NCI-H524 treated with DMSO at 0.1 percent for 48 hours (cell line): ENCODE measurements around the gene IRX2.

ENCODE experiments used
- DNase-seq: peaks from one replicate; lab custom pipeline; 2025; lab: John Stamatoyannopoulos, UW

The IRX2 gene

DNA sequence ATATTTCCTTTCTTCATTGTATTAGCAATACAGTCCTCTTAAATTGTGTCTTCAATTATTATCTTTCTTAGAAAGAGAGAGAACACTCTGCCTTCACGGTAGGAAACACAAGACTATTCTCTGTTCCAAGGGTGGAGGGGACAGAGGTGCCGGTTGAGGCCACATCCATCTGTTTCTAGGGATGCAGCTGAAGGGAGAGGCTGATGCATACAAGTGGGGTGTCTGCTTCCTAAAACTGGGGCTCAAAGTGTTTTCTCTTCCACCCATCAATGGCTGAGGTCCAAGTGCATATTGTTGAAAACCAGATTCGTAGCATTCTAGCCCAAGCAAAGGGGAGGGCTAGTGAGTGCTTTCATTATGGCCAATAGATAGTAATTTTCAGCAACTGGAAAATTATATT lies 9.5 kb downstream of the IRX2 start:
- DNase-seq = no peak

DNA sequence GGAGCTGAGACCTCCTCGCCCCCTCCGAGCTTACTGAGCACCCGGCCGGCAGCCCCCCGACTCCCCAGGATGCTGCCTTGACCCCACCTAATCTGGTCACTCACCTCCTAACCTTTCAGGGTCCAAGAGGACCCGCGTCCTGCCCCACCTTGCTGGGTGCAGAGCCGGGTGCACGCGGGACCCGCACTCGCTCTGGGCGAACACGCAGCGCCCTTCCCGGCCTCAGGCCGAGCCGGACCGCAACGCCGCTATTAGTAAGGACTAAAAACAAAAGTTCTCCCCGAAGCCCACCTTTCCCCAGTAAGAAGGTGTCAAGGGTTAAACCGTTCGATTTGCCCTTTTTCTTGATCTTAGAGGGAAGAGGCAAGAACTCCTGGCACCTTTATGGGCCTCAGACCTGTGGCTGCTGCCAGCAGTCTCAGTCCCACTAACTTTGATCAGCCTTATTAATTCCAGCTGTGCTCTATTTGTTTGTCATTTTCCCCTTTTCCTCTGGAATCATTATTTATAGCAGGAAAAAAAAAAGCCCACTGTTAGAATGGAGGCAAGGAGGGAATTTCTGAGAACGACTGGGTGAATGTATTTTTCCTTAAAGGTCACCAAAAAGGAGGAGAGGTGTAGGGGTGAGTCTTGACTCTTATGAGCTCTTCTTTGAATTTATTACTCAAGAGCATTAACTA lies 10.5 kb downstream of the IRX2 start:
- DNase-seq = no peak

DNA sequence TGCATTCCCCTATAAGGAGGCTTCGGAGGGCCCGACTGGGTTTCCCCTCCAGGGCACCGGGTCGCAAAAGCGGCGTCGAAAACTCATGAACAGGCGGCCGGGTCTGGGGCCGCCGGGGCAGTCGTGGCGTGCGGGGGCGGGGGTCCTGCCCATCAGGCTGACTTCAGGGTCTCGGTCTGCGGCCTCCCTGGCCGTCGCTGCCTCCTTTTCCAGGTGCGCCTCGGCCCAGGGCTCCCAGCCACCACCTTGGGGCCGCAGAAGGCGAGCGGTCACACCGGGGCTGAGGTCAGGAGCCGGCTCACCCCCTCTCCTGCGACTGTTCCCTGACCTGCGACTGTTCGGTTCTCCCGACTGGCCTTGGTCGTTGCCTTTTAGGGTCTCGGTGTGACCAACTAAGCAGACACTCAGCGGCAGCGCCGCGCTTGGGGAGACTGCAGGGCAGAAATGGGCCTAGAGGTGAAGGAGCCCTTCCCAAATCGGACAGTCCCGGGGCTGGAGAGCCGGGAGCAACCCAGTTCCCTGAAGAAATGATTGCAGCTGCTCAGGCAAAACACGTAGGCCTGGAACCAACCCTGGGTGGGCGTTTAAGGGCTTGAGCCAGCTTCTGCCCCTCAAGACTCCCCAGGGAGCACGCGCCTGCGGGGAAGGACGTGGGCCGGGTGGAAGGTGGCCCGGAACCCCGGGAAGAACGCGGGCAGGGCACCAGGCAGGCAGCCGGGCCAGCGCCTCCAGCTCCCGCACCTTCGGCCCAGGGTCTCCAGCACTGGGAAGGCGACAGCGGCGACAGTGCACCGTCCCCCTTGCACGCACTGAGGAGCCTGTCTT lies 11.2 kb downstream of the IRX2 start:
- DNase-seq = no peak

DNA sequence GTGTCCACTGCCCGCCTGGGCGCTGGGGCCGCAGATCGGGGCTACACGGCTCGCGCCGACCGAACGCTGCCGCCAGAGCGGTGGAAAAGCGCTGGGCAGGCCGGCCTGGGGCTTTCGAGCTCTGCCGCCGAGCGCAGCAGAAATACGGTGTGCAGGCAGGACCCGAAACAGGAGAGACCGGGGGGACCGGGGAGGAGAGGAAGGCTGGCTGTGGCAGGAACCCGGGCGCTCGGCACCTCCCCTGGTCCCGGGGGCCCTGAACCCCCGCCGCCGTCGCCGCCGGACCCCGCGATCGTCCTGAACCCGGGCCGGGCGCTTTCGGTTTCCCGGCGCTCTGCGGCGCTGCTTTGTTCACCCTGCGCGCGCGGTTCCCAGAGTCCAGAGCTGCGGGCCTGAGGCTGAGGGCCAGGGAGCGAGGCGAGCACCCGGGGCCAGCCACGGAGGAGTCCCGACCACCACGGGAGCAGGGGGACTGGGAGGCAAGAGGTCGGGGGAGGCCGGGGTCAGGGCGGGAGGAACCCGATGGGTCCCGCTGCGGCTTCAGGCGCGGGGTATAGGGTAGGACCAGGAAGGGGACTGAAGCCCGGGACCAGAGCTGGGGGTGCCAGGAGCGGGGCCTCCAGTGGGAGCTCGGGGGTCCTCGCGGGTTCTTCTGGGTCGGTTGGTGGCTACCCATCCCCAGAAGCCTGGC lies 12.0 kb downstream of the IRX2 start:
- DNase-seq = no peak

GRCh38 chr5:2738700-2739359 lies 12.6 kb downstream of the IRX2 start:
- no peak for DNase-seq

GRCh38 chr5:2738156-2738699 lies 13.2 kb downstream of the IRX2 start:
- no peak for DNase-seq

DNA sequence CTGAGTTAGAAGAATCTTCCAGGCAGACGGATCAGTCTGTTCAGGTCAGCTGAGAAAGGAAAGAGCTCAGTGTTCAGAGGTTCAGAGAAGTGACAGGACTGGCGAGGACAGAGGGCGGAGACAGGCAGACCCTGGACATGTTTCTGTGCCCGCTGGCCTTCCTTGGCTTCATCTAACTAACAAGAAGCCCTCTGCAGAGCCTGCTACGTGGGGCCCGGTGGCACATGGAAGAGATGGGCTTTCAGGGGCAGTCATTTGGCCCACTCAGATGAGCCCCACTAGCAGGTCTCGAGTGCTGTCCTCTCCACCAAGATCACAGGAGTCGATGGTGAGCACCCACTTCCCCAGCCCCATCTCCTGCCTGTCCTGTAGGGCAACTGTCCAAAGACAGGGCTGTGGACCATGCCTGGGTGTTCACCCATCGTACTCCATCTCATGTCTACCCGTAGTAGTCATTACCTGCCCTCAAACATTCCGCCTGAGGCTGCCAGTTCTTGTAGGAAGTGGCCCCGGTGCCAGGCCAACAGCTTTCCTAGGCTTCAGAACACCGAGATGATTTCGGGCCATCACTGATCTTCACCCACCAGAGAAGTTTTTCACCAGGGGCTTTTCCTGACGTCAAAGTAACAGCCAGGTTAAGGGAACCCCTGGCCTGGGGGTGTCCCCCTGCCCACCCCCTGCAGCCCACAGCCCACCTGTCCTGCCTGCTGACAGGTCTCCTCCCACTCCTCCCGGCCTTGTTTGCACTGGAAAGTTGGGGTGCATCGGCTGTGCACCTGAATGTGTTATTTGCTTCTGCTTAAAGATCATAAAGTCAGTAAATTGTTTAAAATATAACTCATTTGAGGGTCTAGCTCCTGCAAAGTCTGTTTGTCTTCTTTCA lies 14.0 kb downstream of the IRX2 start:
- DNase-seq = no peak

- no peak for DNase-seq
These were observed 14.6 kb downstream of the IRX2 start for GRCh38 chr5:2736872-2737271.

- no peak for DNase-seq
These were observed 15.5 kb downstream of the IRX2 start for GRCh38 chr5:2735996-2736395.

GRCh38 chr5:2732850-2733249 lies 18.6 kb downstream of the IRX2 start:
- no peak for DNase-seq

GRCh38 chr5:2732004-2732403 lies 19.5 kb downstream of the IRX2 start:
- no peak for DNase-seq

- no peak for DNase-seq
These were observed 22.3 kb downstream of the IRX2 start for GRCh38 chr5:2729189-2729588.

DNA sequence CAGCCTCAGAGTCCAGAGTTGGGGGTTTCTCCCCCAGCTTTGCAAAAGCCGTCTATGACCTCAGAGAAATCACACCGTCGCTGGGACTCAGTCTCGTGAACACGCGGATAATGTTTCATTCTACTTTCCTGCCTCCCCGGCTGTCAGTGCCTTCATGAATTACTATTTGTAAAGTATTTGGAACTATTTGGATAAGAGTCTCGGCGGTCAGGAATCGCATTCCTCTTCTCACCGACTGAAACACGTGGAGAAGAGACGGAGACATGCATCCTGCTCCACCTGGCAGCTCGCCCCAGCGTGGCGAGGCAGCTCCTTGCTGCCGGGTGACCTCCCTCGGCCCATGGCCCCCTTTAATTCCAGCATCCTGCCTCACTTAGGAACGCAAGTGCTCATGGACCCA lies 23.9 kb downstream of the IRX2 start:
- no peak for DNase-seq

DNA sequence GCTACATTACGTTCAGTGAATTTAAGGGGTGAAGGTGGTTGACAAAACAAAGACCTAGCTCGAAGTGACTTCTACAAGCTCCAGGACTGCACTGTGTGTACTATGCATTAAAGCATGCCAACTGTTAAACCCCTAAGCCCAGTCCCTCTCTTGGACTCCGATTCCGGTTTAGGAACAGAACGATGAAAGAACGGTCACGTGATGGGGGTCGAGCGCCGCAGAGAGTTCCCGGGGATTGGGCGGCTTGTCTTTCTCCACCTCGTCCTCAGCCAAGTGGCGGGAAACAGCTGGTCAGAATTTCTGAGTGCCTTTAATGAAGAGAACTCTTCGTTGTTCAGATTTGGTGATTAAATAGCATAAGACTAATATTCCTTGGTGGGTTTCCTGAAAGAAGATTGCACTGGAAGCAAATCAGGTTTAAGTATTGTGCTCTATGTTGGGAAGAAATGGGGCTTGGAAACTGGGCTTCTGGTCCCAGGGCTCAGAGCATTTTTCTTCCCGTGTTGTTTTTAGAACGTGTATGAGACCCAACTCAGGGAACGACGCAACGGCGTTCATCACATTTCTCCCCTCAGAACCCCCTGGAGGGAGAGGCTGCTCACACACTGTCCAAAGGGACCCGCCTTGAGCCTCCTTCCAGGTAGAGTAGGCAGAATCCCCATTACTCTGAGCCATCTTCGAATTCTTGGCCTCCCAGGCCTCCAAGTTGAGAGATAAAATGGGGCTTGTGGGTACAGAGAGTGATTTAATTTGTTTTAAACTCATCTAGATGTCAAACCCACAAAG lies 25.3 kb downstream of the IRX2 start:
- no peak for DNase-seq

GRCh38 chr5:2724831-2725230 lies 26.6 kb downstream of the IRX2 start:
- no peak for DNase-seq

GRCh38 chr5:2724031-2724581 lies 27.4 kb downstream of the IRX2 start:
- no peak for DNase-seq

DNA sequence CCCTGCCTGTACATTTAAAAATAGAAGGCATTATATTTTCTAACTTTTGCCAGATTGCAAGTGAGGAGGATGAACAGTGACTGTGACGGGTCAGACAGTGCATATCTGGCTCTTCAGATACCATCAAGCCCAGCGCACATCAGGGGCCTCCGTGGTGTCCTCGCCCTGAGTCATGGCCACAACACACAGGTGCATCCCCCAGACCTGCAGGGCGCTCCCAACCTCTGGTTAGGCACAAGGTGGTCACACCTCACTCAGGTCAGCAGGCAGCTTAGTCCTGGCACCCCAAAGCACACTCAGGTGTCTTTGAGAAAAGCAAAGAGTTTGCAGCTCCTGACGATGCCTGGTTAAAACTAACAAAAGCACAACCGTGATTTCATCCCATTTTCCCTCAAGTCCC lies 28.6 kb downstream of the IRX2 start:
- DNase-seq = no peak

DNA sequence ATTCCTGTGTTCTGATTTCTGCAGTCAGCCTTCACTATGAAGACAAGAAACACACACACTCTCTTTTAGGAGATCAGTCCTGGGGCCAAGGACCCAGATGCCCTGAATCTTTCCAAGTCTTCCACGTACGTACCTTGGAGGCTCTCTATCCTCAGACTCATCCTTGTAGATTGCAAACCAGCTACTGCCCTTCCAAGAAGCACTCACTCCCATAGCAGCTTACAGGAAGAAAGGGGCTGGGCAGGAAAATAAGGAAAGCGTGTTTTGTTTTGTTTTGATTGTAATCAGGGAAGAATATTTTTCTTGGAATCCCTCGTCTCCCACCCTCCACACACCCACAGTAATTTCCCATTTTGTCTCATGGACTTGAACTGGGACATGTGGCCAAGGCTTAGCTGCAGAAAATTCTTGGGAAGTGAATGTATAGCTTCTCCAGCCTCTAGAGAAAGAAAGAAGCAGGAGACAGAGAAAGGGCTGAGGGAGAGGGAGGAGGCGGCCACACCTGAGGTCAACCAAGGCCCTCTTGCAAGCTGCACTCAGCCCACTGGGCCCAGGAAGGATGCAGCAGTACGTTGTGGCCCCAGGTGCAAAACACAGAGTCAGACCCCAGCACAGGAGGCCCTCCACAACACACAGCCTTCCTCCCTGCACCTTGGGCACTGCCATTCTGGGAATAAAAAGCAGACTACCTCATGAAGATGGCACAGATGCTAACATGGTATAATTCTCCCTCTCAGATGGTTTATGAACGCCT lies 29.9 kb downstream of the IRX2 start:
- no peak for DNase-seq

- no peak for DNase-seq
These were observed 32.1 kb downstream of the IRX2 start for GRCh38 chr5:2719332-2719731.
